A204.1 (cell line): ENCODE data around the gene LAMA5.
"Not testable (repeated sequence)": the region's sequence is repeated elsewhere in the genome, so short reads cannot be mapped to it uniquely, and the experiment has no call there.

Experiments
- FAIRE-seq: peaks from 2 replicates; lab custom pipeline; 2012; peaks lifted over from hg19 to GRCh38; lab: Jason Lieb, UNC

LAMA5 gene

DNA sequence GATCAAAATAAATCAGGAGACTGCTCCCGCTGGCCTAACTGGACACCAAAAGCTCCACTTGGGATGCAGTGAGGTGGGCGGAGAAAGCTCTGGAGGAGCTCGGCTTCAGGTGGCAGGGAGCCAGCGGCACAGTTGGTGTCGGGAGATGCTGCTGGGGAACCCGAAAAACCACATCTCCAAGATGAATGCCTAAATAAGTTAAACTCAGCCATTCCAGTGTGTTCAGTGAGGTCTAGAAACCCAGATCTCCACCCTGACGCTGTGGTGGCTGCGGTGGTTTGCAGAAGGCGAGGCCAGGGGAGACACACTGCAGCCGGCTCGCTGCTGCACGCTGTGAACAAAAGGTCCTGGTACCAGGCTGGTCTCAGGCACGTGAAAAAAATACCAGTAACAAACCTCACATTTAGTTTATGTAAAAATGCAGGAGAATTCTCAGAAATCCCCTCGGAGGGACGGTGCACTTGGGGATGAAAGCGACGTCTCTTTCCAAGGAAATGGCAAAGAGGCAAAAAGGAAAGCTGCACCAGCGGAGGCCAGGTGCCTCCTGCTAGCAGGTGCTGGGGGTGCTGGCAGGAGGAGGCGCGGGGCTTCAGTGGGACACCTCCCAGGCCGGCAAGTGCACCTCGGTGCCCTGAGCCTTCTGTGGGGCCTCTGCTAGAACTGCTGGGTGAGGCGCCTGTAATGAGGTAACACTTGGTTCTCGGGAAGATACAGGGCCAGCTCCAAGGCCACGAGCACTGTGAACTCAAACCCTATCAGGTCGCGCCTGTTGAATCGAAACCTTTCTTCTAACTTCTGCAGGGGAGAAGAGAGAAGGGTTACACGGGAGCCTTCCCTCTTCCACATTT, 23.4 kb upstream of the LAMA5 start:
- FAIRE-seq: no peak

- no peak for FAIRE-seq
Observed at GRCh38 chr20:62389601-62390087, 22.5 kb upstream of the LAMA5 start.

- FAIRE-seq: no peak
Observed at GRCh38 chr20:62388839-62389600, 21.9 kb upstream of the LAMA5 start.

DNA sequence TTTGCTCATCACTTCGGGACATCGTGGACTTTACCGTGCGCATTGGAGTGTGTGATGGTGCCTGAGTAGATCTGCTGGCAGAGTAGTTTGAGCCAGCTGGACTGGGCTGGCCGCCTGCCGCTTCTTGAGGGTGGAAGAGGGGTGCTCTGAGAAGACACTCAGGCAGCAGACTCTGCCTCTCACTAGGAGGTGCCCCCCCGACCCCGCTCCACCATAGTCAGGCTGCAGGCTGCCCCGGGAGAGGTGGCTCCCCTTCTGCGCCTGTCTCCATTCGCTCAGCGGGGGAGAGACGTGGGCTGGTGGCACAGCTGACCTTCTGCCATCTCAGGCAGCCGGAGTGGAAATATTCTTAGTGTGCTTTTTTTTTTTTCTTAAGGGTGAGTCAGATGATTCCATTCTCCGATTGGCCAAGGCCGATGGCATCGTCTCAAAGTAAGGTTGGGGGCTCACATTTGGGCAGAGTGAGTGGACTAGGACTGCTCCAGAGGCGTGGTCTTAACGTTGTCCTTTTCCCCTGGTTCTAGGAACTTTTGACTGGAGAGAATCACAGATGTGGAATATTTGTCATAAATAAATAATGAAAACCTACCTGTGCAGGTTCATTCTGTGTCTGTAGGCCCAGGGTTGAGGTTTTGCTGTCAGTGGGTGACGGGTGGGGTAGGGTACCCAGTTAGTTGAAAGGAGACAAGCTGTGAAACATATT, 21.0 kb upstream of the LAMA5 start:
- FAIRE-seq: no peak

- FAIRE-seq: no peak
Observed at GRCh38 chr20:62387219-62387913, 20.3 kb upstream of the LAMA5 start.

DNA sequence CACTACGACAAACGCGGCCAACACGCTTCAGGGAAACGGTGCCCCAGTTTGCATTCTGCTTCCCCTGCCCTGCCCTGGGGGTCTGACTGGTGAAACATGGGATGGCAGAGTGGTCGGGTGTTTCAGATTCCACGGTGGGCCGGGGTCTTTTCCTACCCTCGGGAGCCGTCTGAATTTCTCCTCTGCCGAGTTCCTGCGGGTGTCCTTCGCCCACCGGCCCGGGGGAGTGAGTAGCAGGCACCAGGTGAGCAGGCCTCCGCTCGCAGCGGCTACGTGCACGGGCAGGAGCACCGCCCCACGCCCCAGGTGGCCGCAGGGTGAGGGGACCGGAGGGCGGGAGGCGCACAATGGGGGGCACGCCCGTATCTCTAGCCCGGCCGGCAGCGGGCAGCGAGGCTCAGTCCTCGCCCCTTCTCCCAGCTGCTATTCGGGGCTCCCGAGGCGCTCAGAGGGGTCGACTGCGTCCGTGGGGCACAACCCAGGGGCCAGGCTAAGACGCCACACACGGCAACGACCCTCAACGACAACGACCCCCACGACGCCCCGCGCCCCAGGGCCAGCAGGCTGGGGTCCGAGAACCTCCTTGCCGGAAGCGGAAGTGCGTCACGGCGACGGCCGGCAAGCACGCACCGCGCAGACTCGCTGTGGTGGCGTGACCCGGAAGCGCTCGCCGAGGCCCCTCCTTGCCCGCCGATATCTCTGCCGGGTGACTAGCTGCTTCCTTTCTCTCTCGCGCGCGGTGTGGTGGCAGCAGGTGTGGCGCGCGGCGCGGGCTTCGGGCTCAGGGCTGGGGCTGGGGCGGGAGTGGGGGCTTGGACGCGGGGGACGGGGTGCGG, 19.5 kb upstream of the LAMA5 start, which contains the start of gene RPS21:
Gene RPS21 (plus strand): TSS at position 721 of the 836 bp plus-strand sequence. CDS start 236 bp downstream, outside the sequence.
- FAIRE-seq: no peak

- no peak for FAIRE-seq
Observed at GRCh38 chr20:62382306-62383198, 15.4 kb upstream of the LAMA5 start.

GRCh38 chr20:62381842-62382241, 14.7 kb upstream of the LAMA5 start:
- no peak for FAIRE-seq

DNA sequence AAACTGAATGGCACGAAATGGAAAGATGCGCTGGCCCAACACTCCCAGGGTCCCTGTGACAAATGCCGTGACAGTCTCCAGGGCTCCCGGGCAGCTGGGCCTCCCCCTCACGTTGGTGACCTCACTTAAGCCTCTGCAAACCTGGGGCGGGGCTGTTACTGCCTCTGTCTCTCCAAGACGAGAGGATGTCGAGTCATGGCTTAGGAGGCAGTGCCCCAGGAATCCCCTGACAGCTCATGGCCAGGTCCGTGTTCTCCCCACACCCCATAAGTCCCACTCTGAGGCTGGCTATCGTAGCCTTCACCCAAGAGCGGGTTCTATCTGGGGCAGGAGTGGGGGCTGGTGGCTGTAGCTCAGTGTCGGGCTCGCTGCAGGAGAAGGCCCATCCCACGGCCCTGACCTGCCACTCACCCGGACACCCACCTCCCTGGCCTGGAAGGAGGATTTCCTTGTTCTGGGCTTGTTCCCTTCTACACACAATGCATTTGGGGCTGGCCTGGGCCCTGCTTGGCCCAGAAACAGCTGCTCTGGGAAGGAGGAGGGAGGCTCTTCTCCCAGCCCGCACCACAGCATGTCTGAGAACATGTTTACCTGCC, 14.2 kb upstream of the LAMA5 start:
- FAIRE-seq: no peak

DNA sequence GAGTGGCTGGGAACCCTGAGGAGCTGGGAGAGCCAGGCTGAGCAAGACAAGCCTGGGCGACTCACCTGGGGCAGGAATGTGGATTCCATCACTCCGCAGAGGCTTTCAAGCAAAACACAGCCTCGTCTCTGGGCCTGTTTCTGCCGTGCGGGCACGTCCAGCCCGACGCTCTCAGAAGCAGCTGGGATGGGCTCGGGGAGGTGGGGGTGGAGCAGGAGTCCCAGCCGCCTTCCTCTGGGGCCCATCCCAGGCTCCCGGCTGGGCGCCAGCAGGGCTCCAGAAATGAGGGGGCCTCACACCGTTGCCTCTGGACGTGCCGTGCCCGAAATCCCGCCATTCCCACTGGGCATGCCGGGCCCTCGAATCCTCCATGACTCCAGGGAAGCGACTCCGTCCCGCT, 11.1 kb upstream of the LAMA5 start:
- FAIRE-seq: no peak

DNA sequence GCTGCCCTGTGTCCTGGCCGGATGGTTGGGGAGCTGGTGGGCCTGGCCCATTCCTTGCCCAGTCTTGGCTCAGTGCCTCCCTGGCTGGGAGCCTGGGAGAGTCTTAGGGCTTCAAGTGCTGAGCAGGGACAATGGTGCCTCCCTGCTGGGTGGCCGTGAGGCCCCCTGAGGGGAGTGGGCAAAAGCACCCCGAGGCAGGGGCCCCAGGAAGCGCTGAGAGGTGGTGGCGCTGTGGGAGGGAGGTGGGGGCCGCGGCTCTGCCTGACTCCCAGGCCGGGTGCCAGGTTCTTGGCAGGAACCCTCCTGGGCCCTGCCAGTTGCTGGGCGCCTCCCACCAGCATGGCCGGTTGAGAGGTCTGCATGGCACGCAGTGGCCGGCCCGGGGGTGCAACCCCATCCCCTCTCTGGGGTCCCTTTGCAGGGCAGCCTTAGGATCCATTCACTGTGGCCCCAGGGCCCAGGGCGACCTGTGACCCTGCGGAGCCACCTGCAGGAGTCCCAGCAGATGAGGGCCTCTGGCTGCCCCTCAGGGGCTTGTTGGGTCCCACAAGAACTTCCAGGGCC, 10.6 kb upstream of the LAMA5 start:
- FAIRE-seq: no peak

- FAIRE-seq: no peak
Observed at GRCh38 chr20:62377064-62377461, 10.0 kb upstream of the LAMA5 start.

DNA sequence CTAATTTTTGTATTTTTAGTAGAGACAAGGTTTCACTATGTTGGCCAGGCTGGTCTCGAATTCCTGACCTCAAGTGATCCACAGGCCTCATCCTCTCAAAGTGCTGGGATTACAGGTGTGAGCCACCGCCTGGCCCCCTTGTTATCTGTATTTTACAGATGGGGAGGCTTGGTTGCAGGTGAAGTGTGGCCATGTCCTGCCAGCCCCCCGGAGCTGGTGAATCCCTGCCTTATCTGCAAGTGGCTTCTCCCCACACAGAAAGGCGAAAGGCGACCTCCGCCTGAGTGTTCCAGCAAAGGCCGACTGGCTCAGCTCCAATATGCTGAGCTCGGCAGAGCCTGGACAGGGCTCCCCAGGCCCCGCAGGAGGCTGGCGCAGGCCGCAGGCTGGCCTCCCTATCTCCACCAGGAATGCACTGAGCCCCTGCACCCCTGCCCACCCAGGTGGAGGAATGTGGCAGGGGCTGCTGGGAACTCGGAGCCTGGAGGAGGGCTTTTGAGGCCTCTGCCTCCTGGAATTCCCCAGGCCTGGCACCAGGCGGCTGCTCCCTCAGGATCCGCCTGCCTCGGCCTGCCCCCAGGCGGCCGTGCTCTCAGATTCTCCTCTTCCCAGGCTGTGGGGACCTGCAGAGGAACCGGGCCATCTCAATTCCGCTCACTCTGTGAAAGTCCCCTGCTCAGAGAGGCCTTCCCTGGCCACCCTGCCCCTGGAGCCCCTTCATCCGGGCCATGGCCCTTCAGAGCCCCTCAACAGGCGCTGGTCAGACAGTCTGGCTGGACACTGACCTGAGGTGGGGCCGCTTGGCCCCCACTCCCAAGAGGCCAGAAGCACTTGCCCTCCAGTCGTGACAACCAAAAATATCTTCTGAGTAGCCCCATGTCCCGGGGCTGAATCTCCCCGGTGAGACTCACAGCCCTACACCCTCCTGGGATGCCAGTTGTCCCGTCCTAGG, 9.3 kb upstream of the LAMA5 start:
- FAIRE-seq: no peak

DNA sequence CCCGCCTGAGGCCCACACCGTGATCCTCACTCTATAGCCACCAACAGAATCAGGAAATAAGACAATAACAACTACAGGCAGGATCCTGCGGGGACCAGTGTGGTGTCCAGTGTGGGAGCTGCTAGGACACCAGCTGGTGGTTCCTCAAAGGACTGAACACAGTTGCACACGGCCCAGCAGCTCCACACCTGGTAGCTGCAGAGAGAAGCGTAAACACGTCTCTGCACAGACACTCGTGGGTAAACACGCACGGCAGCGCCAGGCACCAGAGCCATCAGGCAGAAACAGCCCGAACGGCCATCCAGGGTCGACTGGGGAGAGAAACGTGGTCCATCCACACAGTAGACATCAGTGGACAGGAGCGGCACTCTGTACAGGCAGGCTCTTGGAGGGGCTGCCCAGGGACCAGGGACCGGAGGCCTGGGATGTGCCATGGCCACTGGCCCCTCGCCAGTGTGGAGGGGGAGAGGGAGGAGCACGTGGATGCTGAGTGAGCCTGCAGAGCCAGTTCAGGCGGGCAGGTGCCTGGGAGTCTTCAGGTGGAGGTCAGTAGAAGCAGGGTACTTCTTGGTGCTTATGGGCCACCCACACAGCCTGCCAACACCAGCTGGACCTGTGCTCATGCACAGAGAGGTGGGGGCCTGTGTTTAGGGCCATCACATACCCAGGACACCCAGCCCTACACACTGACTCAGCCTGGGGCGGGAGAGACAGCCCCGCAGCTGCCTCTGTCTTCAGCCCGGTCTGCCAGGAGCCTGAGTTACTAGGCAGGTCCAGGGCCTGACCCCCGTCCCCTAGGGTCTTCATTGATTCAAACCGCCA, 7.4 kb upstream of the LAMA5 start:
- FAIRE-seq: no peak

DNA sequence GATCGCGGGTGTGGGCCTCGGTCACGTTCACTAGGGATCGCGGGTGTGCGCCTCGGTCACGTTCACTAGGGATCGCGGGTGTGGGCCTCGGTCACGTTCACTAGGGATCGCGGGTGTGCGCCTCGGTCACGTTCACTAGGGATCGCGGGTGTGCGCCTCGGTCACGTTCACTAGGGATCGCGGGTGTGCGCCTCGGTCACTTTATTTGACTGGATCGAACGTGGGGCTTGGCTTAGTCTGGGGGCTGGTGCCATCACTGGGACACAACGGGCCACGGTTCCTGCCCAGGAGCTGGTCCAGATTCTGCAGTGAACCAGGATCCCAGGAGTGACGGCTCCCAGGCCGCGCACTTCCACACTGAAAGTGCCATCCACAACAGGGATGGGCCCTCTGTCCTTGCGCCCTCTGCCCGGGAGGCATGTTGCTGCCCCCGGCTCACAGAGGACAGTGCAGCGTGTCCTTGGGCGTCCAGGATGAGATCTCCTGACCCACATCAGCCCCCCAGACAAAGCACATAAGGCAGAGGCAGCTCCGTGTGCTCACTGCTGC, 6.6 kb upstream of the LAMA5 start:
- FAIRE-seq: not testable (repeated sequence)

DNA sequence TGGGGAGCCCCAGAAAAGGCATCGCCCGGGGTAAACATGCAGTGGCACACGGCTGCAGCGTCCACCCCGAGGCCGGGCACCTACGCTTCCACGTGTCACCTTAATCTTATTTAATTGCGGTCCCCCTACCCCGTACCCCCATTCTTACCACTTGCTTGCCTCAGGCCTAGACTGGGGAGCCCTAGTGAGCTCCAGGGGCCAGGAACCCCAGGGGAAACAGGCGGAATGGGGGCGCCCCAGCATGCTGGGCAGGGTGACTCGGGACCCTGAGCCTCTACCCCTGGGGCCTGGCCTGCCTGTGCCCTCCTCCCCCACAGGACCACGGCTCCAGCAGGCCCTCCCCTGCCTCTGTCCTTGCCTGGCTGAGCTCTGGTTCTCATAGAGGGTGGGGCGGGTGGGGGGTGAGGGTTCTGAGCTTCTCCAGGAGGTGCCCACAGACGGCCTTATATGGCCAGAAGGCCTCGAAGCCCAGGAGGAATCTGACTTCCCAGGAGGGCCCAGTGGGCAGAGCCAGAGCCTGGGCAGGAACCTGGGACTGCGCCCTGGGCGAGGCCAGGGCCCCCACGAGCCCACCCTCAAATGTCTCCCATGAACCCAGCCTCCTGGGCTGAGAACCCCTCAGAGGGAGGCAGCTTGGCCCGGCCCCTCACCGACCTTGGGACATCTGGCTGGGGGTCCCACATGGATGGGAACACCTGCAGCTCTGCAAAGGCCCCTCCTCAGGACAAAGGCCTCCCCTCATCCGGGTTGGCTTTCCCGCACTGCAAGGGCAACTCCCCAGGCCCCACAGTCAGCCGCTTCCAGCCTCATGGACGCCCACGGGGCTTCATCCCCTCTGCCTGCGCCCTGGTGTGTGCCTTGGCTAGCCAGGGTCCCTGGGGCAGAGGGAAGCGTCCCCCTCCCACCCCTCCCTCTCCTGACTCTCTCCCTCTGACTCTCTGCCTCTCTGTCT, 5.2 kb upstream of the LAMA5 start:
- FAIRE-seq: no peak
